PFSK-1 (cell line): ENCODE data around the gene URGCP.

Experiments
- FOXP2 ChIP-seq: optimal IDR thresholded peaks from 2 replicates; pipeline ENCODE3; 2011; ENCODE audit warnings: borderline replicate concordance, control low read depth, inconsistent platforms; ENCODE audit not compliant: insufficient read depth; ENCODE audit errors: extremely low read length, extremely low read depth
- POLR2AphosphoS5 ChIP-seq: IDR thresholded peaks from 2 replicates; pipeline ENCODE4 v1.6.1; 2012; ENCODE audit warnings: low read depth, mild to moderate bottlenecking, control low read depth, low read length, moderate library complexity
- SIN3A ChIP-seq: IDR thresholded peaks from 2 replicates; pipeline ENCODE4 v1.6.1; 2012; ENCODE audit warnings: mild to moderate bottlenecking, low read length, moderate library complexity, borderline replicate concordance; ENCODE audit not compliant: insufficient read depth
- TAF1 ChIP-seq: IDR thresholded peaks from 2 replicates; pipeline ENCODE4 v1.6.1; 2012; ENCODE audit warnings: low read length, control low read depth, borderline replicate concordance; ENCODE audit not compliant: insufficient read depth
- TF ChIP-seq, protein P1 (sequence below), 2 experiments: IDR thresholded peaks; 2 replicates each; pipeline versions ENCODE4 v1.6.1 to v1.8.0; 2011 to 2012; ENCODE audit warnings: low read depth in 2 of 2, low read length in 2 of 2, control low read depth in 1 of 2, inconsistent platforms in 1 of 2, mild to moderate bottlenecking in 1 of 2, moderate library complexity in 1 of 2; ENCODE audit not compliant: insufficient read depth in 1 of 2

Gene URGCP

DNA sequence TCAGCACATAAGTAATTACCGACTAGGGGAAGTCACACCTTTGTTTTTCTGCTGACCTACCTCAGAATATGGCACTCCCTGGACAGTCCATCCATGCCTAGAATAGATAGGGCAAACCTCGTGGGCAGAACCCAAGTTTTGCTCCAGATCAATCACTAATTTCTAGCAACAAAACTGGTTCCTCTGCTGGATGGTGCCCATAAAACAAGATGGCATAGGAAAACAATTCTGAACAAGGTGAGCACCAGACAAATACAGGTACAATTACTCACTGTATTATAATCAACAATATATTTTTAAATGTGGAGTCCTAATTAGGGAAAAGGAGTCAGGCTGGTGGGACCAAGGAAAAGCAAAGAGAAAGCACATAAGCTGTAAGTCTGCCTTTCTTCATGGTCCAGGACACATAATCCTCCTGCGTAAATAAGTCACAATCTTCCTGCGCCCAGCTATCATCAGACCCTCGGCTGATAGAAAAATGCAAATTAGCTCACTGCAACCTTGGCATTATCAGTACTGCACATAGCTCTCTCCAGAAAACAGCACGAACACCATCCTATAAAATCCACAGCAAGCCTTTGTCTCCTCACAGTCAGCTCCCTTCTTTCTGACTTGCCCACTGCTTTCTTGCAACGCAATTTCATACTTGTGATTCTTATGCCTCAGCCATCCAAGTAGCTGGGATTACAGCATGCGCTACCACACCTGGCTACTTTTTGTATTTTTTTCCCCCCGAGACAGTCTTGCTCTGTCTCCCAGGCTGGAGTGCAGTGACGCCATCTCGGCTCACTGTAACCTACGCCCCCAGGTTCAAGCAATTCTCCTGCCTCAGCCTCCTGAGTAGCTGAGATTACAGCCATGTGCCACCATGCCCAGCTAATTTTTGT lies 15.1 kb downstream of the URGCP start:
- TF ChIP-seq SIN3A (no peak), FOXP2 (no peak), TAF1 (no peak), POLR2AphosphoS5 (no peak)
- TF ChIP-seq, protein P1, sequence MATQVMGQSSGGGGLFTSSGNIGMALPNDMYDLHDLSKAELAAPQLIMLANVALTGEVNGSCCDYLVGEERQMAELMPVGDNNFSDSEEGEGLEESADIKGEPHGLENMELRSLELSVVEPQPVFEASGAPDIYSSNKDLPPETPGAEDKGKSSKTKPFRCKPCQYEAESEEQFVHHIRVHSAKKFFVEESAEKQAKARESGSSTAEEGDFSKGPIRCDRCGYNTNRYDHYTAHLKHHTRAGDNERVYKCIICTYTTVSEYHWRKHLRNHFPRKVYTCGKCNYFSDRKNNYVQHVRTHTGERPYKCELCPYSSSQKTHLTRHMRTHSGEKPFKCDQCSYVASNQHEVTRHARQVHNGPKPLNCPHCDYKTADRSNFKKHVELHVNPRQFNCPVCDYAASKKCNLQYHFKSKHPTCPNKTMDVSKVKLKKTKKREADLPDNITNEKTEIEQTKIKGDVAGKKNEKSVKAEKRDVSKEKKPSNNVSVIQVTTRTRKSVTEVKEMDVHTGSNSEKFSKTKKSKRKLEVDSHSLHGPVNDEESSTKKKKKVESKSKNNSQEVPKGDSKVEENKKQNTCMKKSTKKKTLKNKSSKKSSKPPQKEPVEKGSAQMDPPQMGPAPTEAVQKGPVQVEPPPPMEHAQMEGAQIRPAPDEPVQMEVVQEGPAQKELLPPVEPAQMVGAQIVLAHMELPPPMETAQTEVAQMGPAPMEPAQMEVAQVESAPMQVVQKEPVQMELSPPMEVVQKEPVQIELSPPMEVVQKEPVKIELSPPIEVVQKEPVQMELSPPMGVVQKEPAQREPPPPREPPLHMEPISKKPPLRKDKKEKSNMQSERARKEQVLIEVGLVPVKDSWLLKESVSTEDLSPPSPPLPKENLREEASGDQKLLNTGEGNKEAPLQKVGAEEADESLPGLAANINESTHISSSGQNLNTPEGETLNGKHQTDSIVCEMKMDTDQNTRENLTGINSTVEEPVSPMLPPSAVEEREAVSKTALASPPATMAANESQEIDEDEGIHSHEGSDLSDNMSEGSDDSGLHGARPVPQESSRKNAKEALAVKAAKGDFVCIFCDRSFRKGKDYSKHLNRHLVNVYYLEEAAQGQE (IDR thresholded peaks at IDR 0.05; ENCODE audit: insufficient read depth in 1 of 2, low read depth in 2 of 2, low read length in 2 of 2), result no peak

DNA sequence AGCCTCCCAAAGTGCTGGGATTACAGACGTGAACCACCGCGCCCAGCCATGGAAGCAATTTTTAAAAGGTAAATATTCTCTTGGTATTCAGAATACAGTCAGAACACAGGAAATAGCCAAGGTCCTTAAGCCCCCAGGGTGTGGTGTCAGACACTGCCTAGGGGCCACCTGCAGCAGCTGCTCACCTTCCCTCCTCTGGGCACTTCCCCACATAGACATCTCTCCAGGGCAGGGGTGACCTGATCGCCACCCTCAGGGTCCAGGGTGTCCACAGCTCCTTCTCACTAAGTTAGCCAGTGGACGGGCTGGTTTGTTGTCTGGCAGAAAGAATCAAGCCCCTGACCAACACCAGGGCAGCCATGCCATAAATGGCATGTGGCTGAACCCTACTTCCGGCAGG lies 15.9 kb downstream of the URGCP start:
- TF ChIP-seq SIN3A (no peak), POLR2AphosphoS5 (no peak), FOXP2 (no peak), TAF1 (no peak)
- TF ChIP-seq, protein P1 (IDR thresholded peaks at IDR 0.05; ENCODE audit: insufficient read depth in 1 of 2, low read depth in 2 of 2, low read length in 2 of 2), result no peak

DNA sequence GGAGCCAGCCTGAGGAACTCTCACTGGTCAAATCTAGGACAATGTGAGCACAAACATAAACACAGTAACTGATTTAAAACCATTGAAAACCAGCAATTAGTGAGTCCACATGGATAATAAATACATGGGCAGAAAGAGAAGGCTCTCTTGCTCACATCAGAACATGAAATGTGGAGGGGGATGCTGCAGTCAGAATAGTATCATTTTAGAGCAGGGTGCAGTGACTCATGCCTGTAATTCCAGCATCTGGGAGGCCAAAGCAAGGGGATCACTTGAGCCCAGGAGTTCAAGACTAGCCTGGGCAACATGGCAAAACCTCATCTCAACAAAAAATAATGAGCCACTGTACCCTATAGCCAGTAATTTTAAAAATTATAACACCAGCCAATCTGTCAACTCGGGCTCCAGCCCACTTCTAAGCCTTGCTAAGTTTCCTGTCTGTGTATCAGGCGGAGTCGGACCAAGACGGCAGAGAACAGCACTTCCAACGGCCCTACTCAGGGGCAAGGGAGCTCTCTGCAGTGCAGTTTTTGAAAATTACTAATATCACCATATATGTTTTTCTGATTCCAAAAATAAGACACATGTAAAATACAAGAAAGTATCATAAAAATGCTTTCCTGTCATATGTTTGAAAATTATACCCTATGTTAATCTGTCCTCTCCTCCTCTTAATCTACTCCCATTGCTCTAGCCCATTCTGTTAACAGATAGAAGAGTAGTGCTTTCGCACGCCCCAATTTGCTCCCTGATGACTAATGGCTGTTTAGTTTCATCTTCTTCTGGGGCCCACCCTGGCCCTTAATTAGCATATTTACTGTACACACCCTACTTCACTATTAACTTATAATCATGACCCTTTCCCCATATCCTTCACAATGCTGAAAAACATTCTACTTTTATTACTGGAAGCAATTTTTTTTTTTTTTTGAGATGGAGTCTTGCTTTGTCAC lies 17.1 kb downstream of the URGCP start:
- TF ChIP-seq POLR2AphosphoS5 (no peak), SIN3A (no peak), TAF1 (no peak), FOXP2 (no peak)
- TF ChIP-seq, protein P1 (IDR thresholded peaks at IDR 0.05; ENCODE audit: insufficient read depth in 1 of 2, low read depth in 2 of 2, low read length in 2 of 2), result no peak

DNA sequence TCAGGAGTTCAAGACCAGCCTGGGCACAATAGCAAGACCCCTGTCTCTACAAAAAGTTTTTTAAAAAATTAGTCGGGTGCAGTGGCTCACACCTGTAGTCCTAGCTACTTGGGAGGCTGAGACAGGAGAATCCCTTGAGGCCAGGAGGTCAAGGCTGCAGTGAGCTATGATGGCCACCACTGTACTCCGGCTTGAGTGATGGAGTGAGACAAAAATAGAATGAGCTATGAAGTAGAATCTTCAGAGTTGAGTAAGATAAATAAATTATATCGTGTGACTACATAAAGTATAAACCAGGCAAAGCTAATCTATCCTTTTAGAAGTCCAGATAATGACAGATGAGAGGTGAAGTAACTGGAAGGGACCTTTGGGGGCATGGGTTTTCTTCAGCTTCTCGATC lies 21.8 kb downstream of the URGCP start:
- TF ChIP-seq FOXP2, result no peak
- no peak for TF ChIP-seq SIN3A
- TF ChIP-seq, protein P1 (IDR thresholded peaks at IDR 0.05; ENCODE audit: insufficient read depth in 1 of 2, low read depth in 2 of 2, low read length in 2 of 2), result no peak
- TF ChIP-seq TAF1, result no peak
- no peak for TF ChIP-seq POLR2AphosphoS5
